HG02759 (cell line): ENCODE data around the gene HOMER3.

Experiments
- ATAC-seq: cut with Tn5 transposase; IDR thresholded peaks from one replicate; pipeline ENCODE4 v1.9.1; 2021; ENCODE audit warnings: mild to moderate bottlenecking, moderate library complexity; ENCODE audit not compliant: unreplicated experiment

HOMER3 gene

GRCh38 chr19:18940769-18941627, at the start of gene HOMER3:
HOMER3 (minus strand) TSS chr19:18941217; CDS start chr19:18938982, 2,235 bp downstream.
- no peak for ATAC-seq

GRCh38 chr19:18990128-18990708, 49.2 kb upstream of the HOMER3 start:
- no peak for ATAC-seq

DNA sequence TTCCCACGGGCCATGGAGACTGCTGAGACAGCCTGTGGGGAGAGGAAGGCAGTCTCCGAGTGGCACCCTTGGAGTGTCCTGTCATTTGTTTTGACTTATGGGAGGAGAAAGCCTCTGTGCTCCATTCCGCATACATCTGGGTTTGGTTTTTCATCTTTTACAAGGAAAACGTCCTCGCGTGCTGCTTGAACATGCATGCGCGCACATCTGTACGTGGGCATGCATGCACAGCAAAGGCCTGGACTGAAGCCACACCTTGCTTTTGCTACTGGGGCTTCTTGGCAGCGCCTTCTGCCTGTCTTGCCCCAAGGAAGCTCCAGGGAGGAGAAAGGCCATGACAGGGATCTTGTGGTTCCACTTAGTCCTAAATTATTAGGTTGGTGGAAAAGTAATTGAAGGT, 48.3 kb upstream of the HOMER3 start:
- ATAC-seq = no peak

- ATAC-seq = no peak
These were observed 46.4 kb upstream of the HOMER3 start for GRCh38 chr19:18987456-18987855.

- no peak for ATAC-seq
These were observed 44.2 kb upstream of the HOMER3 start for GRCh38 chr19:18985257-18985656.

DNA sequence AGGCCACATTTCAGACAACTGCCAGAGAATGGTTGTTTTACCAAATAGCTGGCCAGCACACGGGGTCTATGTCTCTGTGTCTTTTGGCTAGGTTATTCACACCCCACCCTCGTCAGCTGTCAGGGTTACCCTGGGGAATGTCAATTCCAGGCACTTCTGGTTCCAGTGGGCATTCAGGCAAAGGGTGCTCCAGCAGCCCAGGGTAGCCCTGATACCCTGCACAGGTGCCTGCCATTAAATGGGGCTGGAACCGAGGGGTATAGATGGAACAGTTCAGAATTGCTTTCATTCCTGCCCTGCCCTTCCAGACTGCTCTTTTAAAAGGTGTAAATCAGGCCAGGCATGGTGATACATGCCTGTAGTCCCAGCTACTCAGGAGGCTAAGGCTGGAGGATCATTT, 43.2 kb upstream of the HOMER3 start:
- no peak for ATAC-seq

GRCh38 chr19:18982669-18983068, 41.7 kb upstream of the HOMER3 start:
- ATAC-seq = no peak

GRCh38 chr19:18980432-18981020, 39.5 kb upstream of the HOMER3 start:
- ATAC-seq = no peak

- no peak for ATAC-seq
These were observed 37.6 kb upstream of the HOMER3 start for GRCh38 chr19:18978616-18979015.

- ATAC-seq = no peak
These were observed 34.9 kb upstream of the HOMER3 start for GRCh38 chr19:18975869-18976268.

DNA sequence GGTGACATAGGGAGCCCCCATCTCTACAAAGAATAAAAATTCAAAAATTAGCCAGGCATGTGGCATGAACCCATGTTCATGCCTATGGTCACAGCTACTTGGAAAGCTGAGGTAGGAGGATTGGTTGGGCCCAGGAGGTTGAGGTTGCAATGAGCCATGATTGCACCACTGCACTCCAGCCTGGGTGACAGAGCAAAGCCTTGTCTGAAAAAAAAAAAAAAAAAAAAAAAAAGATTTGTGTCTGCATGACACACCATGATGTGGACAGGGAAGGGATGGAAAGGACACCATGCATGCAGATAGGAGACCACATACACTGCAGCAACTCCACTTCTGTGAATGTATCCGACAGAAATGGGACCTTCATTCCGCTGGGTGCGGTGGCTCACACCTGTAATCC, 34.0 kb upstream of the HOMER3 start:
- ATAC-seq = no peak

- ATAC-seq = no peak
These were observed 31.8 kb upstream of the HOMER3 start for GRCh38 chr19:18972851-18973250.

DNA sequence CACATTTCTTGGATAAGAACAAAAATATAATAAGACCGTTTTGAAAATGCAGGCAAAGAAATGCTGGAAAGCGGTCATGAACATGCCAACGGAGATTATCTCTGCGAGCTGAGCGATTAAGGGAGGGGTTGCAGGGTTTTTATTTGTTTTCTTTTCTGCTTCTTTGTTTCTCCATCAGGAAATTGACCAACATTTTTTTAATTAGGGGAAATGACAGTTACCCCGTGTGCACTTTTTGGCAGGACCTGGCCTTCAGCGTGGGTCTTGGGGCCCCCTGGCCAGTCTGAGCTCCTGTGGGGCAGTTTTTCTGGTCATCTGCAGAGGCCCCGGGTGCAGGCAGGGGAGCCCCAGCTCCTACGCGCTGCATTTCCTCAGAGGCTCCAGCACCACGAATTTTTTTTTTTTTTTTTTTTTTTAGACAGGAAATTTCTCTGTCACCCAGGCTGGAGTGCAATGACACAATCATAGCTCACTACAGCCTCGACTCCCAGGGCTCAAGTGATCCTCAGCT, 31.3 kb upstream of the HOMER3 start:
- ATAC-seq = no peak

GRCh38 chr19:18969931-18970659, 29.1 kb upstream of the HOMER3 start:
- ATAC-seq = no peak

- ATAC-seq = no peak
These were observed 26.5 kb upstream of the HOMER3 start for GRCh38 chr19:18967358-18968146.

DNA sequence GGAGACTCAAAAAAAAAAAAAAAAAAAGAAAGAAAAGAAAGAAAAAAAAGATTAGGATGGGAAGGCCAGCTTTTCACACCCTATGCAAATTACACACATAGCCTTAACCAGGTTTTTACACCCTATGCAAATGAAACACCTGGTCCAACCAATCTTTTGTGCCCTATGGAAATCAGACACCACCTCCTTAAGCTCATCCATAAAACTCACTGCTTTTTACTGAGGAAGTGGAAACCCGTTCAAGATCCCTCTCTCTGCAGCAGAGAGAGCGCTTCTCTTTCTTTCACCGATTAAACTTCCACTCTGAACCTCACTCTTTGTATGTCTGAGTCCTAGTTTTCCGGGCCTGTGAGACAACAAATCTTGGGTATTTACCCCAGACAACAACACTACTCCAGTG, 25.3 kb upstream of the HOMER3 start:
- no peak for ATAC-seq

DNA sequence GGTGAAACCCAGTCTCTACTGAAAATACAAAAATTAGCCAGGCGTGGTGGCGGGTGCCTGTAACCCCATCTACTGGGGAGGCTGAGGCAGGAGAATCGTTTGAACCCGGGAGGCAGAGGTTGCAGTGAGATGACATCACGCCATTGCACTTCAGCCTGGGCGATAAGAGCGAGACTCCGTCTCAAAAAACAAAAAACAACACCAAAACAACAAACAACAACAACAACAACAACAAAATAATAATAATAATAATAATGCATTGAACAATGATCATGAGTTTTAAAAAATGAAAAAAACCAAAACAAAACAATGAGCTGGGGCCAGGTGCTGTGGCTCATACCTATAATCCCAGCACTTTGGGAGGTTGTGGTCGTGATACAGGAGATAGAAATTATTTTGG, 23.1 kb upstream of the HOMER3 start:
- no peak for ATAC-seq

- ATAC-seq = no peak
These were observed 21.0 kb upstream of the HOMER3 start for GRCh38 chr19:18961767-18962620.

- ATAC-seq = no peak
These were observed 19.4 kb upstream of the HOMER3 start for GRCh38 chr19:18960370-18960769.

GRCh38 chr19:18955042-18955441, 14.0 kb upstream of the HOMER3 start:
- ATAC-seq = no peak
